Colon (tissue), 2 donors: ENCODE measurements around the gene MRPS2.
"Not testable (repeated sequence)": the region's sequence is repeated elsewhere in the genome, so short reads cannot be mapped to it uniquely, and the experiment has no call there.

Experiments used
- FAIRE-seq: peaks from 2 replicates; lab custom pipeline; 2012; peaks lifted over from hg19 to GRCh38; lab: Jason Lieb, UNC
- donor health status: control.
- donor health status: control.

Gene MRPS2

GRCh38 chr9:135531096-135531495, 30.6 kb downstream of the MRPS2 start:
- FAIRE-seq = no peak

DNA sequence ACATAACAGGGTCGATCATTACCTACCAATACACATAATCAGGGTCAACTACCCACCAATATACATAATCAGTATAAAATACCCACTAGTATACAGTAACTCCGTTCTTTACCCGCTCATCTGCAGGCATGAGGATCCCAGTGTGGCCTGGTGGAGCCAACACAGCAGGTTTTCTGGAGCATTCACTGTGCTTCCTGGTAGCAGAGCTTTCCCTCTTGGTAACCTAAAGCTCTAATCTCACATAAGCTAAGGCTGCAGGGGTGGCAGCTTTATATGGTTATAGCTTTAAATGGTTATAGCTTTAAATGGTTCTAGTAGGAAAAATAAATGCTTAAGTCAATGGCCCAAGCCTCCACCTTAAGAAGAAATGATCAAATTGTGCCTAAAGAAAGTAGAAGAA, 32.6 kb downstream of the MRPS2 start:
- no peak for FAIRE-seq

- no peak for FAIRE-seq
Observed at GRCh38 chr9:135533674-135534073, 33.2 kb downstream of the MRPS2 start.

DNA sequence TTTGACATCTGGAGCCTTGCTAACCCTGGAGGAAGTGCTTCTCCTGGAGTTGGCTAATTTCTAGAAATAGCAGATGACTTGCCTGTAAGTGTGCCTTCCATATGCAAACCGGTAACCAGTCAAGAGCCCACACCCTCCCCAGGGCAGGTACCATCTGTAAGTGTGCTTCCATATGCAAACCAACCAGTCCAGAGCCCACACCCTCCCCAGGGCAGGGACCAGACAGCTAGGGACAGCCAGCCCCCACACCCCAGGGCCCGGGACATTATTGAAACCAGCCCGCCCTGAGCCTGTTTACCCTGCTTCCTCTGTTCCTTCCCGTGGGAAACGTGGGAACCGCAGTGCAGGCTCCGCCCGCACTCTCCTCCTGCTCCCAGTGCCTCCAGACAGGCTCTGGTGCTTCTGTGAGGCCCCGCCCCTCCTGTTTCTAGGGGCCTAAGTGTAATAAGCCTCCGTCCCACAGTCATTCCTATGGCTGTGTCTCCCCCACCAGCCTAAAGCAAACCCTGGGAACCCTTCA, 33.8 kb downstream of the MRPS2 start:
- not testable (repeated sequence) for FAIRE-seq

DNA sequence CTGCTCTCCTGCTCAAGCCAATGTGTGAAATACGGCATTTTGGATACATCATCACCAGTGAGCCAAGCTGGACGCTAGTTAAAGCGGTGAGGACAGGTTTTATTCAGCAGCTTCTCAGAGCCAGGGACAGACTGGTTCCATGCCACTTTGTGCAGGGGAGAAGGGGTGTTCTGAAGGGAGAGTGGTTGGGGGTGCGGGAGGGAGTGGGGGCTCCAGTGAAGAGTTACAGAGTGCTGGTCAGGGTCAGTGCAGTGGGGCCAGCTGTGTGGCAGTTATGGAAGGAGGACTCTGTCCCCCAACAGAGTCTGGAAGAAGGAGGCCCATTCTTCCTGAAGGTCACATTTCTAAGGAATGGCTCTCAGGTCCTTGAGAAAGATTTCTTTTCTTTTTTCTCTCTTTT, 34.3 kb downstream of the MRPS2 start:
- not testable (repeated sequence) for FAIRE-seq

GRCh38 chr9:135535631-135536030, 35.1 kb downstream of the MRPS2 start:
- FAIRE-seq = not testable (repeated sequence)

DNA sequence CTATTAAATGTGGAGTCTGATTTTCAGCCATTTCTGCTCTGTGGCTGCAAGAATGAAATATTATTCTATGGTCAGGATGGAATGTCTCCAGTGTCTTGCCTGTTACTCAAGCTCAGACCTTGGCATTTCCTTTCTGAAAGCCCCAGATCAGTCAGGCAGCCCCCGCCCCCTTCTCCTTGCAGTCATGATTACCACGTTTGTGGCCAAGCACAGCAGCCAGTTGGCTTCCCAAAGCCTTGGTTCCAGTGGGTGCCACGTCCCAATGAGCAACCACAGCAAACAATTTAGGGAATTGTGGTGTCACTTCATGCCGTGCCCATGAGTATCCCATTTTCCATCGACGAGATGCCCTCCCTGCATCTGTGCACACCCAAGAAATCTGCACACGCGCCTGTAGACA, 35.7 kb downstream of the MRPS2 start:
- no peak for FAIRE-seq

- FAIRE-seq = not testable (repeated sequence)
Observed at GRCh38 chr9:135543262-135543894, 42.9 kb downstream of the MRPS2 start.

GRCh38 chr9:135544981-135545635, 44.6 kb downstream of the MRPS2 start:
- FAIRE-seq = no peak

DNA sequence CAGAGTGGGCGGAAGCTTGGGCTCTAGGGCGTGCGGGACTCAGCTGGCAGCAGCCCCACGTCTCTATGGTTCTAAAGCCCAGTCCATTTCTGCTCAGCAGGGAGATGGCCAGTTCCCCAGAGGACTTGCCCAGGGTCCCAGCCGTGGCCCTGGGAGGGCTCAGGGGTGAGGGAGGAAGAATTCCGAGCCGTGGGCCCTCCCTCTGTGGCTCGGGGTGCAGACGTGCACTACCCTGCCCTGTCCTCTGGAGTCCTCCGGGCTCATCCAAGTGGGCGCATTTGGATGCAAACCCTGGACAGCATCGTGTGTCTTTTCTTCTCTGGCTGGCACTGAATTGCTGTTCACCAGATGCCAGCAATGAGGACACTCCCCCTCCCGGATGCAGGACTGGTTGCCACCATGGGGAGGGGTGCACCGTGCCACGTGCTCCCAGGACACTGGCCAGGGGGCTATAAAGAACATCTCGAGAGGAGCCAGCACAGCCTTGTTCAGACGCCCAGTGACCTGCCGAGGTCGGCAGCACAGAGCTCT, 45.2 kb downstream of the MRPS2 start, which contains the start of gene OBP2A:
Gene OBP2A, plus strand, starts transcription at position 481 of the 531 bp plus-strand sequence. CDS start 55 bp downstream, outside the sequence.
- not testable (repeated sequence) for FAIRE-seq

- FAIRE-seq = not testable (repeated sequence)
Observed at GRCh38 chr9:135546792-135547617, 46.5 kb downstream of the MRPS2 start.

- FAIRE-seq = no peak
Observed at GRCh38 chr9:135547756-135548736, 47.6 kb downstream of the MRPS2 start.

- FAIRE-seq = not testable (repeated sequence)
Observed at GRCh38 chr9:135549478-135550343, 49.2 kb downstream of the MRPS2 start.

GRCh38 chr9:135550344-135550918, 49.9 kb downstream of the MRPS2 start:
- no peak for FAIRE-seq

- no peak for FAIRE-seq
Observed at GRCh38 chr9:135551031-135551430, 50.5 kb downstream of the MRPS2 start.

- FAIRE-seq = no peak
Observed at GRCh38 chr9:135551456-135551855, 51.0 kb downstream of the MRPS2 start.

- no peak for FAIRE-seq
Observed at GRCh38 chr9:135552021-135552697, 51.7 kb downstream of the MRPS2 start.

DNA sequence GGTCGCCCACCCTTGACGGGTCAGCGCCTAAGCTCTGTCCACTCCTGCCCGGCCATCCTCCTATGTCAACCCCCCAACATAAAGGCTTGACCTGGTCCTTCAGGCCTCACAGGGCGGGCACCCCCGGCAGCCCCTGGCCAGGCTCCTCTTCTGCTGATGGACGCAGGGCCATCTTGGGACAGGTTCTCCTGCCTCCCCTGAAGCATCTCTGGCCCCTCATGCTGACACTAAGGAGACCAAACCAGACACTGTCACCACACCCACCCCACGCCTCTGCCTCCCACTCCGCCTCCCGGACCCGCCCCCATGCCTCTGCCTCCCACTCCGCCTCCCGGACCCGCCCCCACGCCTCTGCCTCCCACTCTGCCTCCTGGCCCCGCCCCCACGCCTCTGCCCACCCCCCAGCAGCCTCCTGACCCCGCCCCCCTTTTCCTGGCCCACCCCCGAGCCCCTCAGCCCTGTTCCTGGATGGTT, 52.3 kb downstream of the MRPS2 start:
- FAIRE-seq = no peak
